Activated CD8-positive, alpha-beta memory T cell treated with anti-CD3 and anti-CD28 coated beads for 24 hours (primary cell): ENCODE results near the gene TNFRSF18.
"Not testable (repeated sequence)": the region's sequence is repeated elsewhere in the genome, so short reads cannot be mapped to it uniquely, and the experiment has no call there.

Source experiments
- DNase-seq: peaks from one replicate; pipeline ENCODE4 v3.0.0-alpha.2; 2020

TNFRSF18 gene

DNA sequence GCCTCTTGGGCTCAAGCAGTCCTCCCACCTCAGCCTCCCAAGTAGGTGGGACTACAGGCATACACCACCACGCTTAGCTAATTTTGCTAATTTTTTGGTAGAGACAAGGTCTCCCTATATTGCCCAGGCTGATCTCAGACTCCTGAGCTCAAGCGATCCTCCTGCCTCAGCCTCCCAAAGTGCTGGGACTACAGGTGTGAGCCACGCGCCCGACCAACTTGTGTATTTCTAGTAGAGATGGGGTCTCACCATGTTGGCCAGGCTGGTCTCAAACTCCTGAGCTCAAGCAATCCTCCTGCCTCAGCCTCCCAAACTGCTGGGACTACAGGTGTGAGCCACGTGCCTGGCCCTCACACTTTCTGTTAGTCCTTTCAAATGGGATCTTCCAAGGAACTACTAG lies 10.7 kb downstream of the TNFRSF18 start:
- not testable (repeated sequence) for DNase-seq

DNA sequence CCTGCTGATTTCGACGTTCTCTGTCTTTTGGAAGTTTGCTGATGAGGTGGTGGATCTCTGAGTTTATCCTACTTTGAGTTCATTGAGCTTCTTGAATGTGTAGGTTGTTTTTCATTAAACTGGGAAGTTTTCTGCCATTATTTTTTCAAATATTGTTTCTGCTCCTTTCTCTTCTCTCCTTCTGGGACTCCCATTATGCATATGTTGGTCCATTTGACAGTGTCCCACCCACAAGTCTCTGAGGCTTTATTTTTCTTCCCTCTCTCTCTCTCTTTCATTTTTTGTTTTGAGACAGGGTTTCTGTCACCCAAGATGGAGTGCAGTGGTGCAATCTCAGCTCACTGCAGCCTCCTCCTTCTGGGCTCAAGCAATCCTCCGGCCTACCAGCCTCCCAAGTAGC lies 11.7 kb downstream of the TNFRSF18 start:
- DNase-seq = no peak

DNA sequence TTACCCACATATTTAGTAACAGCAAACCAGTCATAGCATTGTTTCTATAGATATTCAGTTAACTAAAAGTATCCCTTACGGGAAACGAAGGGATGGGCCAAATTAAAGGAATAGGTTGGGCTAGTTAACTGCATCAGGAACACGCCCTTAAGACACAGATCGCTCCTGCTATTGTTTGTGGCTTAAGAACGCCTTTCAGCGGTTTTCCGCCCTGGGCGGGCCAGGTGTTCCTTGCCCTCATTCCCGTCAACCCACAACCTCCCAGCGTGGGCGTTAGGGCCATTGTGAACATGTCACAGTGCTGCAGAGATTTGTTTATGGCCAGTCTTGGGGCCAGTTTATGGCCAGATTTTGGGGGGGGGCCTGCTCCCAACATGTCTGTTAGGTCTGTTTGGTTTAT lies 14.7 kb downstream of the TNFRSF18 start:
- no peak for DNase-seq

DNA sequence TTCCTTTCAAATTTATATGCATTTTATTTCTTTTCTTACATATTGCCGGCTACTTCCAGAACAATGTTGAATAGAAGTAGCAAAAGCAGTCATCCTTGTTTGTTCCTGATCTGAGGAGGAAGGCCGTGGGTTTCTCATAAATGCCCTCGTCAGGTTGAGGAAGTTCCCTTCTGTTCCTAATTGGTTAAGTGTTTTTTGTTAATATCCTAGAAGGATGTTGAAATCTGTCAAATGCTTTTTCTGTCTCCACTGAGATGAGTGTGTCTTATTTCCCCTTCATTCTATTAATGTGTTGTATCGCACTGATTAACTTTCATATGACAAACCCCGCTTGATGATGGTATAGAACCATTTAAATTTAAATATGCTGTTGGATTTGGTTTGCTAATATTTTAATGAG lies 17.3 kb downstream of the TNFRSF18 start:
- no peak for DNase-seq

DNA sequence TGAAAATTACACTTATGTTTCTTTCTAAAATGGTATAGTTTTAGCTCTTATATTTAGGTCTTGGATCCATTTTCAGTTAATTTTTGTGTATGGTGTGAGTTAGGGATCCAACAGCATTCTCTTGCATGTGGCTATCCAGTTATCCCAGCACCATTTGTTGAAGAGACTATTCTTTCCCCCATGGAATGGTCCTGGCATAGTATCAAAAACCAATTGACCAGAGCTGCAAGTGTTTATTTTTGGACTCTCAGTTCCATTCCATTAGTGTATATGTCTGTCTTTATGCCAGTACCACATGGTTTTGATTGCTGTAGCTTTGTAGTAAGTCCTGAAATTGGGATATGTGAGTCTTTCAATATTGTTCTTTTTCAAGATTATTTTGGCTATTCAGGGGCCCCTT lies 18.5 kb downstream of the TNFRSF18 start:
- no peak for DNase-seq

DNA sequence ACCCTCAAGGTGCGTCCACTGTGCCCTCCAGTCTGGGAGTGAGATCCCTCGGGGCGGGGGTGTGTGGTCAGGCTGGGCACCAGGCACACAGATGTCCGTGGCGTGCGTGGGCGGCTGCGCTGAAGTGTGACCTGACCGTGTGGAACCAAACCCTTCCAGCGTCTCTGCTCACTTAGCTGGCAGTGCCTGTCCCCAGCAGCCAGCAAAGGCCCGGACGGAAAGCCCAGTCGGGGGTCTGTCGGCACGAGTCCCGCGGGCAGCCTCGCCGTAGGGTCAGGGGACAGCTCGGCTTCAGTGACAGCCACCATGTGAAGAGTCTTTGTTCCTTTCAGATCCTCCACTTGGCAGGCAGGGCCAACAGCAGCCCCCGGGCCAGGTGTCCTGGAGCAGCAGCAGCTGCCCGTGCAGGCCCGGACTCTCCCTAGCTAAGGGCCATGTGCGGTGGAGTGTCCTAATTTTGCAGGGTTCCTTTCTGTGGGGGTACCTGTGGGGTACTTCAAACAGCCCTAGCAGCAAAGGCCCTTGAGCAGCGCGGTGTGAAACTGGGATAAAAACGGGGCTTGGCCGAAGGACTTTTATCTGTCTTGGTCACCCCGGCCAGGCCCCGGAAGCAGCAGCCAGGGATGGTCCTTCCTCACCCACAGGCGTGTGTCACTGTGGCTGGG lies 21.2 kb downstream of the TNFRSF18 start:
- DNase-seq = no peak

DNA sequence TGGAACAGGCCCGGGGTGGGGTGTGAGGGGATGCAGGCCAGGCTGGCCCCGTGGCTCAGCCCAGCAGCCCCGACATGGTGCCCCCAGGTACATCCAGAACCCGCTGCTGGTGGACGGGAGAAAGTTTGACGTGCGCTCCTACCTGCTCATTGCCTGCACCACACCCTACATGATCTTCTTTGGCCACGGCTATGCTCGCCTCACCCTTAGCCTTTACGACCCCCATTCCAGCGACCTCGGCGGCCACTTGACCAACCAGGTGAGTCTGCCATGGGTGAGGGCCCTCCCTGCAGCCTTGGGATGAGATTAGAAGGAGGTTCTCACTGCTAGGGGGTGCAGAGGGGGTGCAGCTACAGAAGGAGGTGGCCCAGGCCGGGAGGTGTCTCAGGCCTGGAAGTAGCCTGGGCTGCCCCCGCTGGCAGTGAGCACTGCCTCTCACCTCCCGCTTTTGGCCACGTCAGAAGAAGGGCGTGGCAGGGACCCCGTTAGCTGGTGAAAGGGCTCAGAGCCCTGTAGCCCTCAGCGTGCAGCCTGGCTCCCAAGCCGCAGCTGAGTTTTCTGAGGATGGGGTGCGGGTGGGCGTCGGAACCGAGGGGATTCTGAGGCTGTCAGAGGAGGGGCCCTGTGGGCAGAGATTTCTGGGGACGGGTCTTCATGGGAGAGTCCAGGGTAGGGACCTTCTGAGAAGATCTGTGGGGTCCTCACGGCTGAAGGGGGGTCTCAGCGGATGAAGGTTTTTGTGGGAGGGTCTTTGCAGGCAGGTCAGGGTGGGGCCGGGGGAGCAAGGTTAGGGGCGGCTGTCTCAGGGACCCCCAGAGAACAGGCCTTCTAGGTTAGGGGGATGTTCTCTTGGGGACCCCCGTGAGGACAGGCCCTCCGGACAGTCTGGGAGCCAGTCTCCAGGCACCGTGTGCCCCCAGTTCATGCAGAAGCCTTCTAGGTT lies 22.3 kb downstream of the TNFRSF18 start:
- no peak for DNase-seq

DNA sequence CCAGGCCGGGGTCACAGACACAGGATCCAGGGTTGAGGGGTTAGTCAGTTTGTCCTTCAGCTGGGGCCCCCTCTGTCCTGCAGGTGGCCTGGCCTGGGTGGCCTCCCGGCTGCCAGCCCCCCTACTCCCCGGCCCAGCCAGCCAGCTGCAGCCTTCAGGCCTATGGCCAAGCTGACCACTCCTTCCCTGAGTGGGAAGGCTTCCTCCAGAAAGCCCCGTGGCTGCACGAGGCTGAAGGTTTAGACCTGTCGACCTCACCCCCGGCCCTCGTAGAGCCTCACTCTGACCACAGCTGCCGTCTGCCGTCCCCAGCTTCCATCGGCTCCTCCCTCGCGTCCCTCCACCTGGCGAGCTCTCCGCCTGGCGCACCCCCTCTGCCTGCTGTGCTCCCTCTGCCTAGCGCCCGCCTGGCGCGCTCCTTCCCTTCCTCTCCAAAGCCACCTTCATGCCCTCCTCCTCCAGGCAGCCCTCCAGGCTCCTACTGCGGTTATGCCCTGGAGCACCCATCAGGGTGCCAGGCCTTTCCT lies 23.1 kb downstream of the TNFRSF18 start:
- DNase-seq = no peak

DNA sequence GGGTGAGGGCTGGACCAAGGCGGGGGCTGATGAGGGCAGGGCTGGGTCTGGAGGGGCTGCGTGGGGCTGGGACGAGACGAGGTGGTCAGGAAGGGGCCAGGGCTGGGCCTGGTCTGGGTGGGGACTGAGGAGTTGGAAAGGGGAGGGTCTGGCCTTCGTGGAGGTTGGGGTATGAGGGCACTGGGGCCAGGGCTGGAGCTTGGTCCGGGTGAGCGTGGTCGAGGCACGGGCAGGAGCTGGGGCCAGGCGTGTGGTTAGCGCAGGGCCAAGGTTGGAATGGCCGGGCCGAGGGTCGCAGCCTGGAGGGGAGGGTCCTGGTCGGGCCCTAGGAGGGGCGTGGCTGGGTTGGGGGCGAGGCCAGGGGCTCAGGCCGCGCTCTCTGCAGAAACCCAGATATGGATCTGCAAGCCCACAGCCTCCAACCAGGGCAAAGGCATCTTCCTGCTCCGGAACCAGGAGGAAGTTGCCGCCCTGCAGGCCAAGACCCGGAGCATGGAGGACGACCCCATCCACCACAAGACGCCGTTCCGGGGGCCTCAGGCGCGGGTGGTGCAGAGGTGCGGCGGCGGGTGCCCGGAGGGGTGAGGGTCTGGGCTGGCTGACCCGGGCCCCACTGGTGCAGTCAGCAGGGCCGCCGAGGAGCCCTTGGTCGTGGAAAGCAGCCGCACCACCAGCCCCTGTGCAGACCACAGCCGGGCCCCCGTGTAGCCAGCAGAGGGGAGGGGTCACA lies 23.7 kb downstream of the TNFRSF18 start:
- DNase-seq = no peak

DNA sequence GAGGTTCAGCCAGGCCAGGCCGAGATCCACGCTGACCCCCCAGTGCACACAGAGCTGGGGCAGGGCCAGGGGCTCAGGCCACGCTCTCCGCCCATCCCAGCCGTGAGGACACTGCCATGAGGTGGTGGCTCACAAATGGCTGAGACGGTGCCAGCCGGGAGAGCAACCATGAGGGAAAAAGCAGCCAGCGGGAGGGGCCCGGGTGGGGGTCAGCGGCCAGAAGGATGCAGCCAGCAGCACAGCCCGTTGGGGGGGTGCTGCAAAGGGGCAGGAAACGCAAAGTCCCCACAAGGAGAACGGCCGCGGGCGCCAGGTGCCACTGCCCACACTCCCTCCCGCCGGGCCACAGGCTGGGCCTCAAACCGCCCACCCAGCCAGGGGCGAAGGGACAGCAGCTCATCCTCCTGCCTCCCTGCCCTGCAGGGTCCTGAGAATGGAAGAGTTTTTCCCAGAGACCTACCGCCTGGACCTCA lies 24.4 kb downstream of the TNFRSF18 start:
- DNase-seq = no peak

DNA sequence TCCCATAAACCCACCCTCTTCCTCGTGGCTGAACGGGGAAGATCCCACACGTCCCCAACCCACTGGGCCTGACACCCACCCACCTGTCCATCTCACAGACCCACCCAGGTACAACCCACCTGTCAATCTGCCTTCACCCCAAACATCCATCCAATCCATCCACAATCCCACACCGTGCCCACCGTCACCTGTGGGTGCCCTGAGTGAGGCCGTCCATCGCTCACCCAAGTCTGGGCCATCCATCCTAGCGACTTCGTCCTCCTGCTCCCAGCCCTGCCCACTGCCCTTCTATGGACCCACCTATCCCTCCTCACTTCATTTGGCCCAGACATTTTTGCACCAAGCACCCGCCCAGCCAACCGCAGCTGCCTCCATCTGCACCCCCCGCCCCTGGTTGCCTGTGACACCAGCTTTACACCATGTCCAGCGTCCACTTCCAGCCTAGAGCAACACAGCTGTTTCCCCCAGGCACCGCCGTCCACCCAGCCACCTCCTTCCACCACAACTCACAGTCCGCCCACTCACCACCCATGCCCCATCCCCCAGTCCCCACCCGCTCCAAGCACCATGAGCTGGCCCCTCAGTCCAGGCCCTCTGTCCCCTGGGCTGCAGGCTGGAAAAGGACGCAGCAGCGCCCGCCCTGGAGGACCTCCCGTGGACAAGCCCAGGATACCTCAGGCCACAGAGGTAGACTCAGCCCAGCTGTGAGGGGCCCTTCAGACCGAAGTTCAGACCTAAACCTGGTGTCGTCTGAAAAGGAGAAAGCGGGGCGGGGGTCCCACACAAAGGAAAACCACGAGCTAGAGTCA lies 25.1 kb downstream of the TNFRSF18 start:
- no peak for DNase-seq

DNA sequence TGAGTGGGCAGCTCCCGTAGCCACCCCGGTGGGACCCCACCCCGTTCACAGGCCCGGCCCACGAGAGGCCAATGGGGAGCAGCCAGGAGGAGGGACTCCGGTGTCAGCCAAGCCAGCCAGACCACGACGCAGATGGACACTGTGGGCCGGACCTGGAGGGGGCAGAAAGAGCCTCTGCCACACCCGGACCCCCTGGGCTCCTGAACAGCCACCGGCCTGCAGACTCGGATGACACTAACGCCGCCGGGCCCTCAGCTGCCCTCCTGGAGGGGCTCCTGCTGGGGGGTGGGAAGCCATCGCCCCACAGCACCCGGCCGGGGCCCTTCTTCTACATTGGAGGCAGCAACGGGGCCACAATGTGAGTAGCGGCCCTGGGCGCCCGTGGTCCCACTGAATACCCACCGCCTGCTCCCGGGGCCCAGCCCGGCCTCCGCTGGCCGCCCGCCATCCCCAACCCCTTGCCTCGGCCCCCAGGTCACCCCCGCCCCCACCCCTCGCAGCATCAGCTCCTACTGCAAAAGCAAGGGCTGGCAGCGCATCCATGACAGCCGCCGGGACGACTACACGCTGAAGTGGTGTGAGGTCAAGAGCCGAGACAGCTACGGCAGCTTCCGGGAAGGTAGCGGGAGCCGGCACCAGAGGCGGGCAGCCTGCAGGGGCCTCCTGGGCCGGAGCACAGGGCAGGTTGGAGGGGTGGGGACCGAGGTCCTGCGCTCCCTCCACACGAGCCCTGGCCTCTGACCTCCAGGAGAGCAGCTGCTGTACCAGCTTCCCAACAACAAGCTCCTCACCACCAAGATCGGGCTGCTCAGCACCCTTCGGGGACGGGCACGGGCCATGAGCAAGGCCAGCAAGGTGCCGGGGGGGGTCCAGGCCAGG lies 26.2 kb downstream of the TNFRSF18 start:
- DNase-seq = no peak

DNA sequence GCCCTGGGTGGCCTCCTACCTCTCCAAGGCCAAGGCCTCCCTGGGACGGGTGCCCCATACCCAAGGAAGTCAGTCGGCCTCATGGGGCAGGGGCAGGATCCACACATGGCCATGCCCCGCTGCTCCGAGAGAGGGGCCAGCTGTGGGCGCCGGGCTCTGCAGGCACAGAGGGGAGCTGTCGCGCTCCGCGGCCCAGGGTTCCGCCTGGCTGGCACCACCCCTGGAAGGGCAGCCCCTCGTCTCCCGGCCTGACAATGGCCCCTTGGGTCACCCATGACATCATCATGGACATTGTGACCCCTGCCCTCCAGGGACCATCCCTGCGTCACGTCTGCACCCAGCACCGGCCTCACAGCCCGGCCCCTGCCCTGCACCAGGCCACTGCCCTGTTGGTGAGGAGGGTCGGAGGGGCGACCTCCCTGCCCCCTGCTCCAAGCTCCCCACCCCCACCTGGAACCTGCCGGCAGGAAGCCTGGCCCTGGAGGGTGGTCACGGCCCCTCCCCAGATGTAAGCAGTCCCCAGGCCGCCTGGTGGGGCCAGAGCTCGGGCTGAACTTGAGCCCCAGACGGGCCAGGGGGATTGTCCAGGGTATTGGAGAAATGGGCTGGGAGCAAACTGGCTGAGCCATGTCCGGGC lies 26.9 kb downstream of the TNFRSF18 start:
- DNase-seq = no peak

DNA sequence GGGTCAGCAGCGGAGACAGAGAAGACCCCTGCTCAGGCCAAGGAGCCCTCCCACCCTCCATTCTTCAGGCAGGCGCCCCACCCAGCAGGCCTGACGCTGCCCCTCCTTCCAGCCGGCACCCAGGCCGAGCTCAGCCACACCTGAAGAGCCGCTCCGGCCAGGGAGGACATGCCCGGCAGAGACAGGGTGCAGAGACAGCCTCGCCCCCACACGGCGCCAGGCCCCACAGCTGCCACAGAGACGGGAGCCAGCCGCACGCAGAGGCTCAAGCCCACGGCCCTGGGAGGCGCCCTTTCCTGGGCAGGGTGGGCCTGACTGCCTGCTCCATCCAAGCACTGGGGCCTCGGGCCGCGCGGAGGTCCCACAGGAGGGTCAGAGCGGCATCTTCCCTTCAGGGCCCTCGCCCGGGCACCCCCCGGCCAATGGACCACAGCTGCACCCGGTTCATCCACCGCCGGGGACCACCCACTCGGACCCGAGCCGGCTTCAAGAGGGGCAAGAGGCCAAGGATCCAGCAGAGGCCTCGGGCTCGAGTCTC lies 27.5 kb downstream of the TNFRSF18 start:
- DNase-seq = no peak

DNA sequence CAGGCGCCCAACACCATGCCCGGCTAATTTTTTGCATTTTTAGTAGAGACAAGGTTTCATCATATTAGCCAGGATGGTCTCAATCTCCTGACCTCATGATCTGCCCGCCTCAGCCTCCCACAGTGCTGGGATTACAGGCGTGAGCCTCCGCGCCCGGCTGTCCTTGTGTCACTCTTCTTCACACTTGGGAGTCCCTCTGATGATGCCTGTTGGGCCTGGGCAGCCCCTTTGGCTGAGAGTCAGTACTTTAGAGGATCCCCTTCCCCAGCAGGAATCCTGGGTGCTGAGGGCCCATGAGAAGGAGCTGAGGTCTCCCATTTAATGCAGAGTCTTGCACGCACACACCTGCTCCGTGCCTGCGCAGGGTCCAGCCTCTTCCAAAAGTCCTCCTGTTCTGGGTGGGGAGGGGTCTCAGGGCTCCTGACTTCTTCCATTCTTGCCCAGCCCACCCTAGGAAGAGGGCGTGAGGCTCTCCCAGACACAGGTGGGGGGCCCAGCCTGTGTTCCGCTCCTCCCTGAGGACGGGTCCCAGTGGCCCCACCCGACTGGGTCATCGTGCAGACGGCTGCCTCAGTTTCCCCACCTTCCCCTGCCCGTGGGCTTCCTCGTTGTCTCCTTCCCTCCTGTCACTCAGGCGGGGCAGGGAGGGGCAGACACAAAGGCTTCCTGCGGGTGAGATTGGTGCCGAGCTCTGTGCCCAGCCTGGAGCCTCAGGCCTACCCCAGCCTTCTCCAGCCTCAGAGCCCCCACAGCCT lies 28.8 kb downstream of the TNFRSF18 start:
- DNase-seq = no peak

DNA sequence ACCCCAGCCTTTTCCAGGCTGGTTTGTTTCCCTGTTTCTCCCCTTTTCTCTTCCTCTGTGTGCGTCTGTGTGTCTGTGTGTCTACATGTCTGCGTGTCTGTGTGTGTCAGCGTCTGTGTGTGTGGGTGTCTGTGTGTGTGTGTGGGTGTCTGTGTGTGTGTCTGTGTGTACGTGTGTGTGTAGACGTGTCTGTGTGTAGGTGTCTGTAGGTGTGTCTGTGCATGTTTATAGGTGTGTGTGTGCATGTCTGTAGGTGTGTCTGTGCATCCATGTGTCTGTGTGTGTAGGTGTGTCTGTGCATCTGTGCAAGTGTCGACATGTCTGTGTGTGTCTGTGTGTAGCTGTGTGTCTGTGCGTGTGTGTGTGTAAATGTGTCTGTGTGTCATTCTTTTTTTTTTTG lies 29.5 kb downstream of the TNFRSF18 start:
- DNase-seq = no peak

DNA sequence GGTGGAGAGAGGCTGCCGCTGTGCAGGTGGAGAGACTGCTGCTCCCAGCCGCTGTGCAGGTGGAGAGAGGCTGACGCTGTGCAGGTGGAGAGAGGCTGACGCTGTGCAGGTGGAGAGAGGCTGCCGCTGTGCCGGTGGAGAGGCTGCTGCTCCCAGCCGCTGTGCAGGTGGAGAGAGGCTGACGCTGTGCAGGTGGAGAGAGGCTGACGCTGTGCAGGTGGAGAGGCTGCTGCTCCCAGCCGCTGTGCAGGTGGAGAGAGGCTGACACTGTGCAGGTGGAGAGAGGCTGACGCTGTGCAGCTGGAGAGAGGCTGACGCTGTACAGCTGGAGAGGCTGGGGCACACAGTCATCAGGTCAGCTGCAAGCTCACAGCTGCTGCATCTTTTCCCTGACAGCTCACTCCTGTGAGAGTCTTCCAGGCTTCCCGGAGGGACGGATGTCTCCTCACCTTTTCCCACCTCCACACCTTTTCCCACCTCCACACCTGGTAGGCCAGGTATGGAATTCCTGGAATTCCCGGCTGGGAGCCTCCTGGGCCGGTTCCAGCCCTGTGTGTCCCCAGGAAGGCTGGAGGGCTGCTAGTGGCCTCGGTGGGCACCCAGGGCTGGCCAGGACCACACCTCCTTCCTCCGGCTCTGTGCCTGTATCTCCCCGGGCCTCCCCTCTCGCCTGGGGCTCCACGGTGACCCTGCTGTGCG lies 30.2 kb downstream of the TNFRSF18 start:
- not testable (repeated sequence) for DNase-seq

DNA sequence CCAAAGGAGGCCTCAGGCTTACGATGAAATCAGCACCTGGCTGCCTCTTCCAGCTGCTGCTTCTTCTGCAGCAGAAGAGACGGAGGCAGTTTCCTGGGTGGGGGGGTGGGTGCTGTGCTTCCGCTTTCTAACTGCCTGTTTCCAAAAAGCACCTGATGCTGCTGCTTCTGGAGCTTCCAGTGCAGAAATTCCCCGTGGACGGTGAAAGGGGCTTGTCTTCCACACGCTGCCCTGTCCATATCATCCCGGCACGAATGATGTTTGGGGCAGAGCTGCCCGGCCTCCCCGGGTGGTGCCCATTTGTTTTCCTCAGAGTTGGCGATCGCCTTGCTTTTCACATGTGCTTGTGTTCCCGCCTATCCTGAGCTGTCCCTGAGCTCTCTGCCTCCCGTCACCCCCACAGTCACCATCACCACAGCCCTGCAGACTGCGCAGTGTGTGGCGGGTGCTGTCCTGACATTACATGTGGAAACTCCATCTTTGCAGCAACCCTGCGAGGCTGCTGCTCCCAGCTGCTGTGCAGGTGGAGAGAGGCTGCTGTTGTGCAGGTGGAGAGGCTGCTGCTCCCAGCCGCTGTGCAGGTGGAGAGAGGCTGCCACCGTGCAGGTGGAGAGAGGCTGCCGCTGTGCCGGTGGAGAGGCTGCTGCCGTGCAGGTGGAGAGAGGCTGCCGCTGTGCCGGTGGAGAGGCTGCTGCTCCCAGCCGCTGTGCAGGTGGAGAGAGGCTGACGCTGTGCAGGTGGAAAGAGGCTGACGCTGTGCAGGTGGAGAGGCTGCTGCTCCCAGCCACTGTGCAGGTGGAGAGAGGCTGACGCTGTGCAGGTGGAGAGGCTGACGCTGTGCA lies 30.9 kb downstream of the TNFRSF18 start:
- no peak for DNase-seq
